Measurements from ENCODE around the gene CLCN3.
"Not testable (repeated sequence)": the region's sequence is repeated elsewhere in the genome, so short reads cannot be mapped to it uniquely, and the experiment has no call there.

The CLCN3 gene

DNA sequence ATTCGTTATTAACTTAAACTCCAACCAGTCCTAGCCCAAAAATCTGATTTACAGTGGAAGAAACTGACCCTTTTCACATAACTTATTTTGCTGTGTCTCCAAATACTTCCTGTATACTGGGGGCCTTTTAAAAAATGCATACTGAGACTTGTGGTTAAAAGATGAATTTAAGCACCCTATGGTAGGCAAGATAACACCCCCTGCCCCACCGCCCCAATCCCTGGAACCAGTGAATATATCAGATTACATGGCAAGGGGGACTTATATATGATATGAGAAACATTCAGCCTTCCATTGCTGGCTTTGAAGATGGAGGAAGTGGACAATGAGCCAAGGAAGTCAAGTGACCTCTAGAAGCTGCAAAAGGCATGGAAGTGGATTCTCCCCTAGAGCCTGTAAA is 3.1 kb upstream of the CLCN3 start:
- DNase-seq (ENCODE audit: low read depth in 2 of 2) = no peak

DNA sequence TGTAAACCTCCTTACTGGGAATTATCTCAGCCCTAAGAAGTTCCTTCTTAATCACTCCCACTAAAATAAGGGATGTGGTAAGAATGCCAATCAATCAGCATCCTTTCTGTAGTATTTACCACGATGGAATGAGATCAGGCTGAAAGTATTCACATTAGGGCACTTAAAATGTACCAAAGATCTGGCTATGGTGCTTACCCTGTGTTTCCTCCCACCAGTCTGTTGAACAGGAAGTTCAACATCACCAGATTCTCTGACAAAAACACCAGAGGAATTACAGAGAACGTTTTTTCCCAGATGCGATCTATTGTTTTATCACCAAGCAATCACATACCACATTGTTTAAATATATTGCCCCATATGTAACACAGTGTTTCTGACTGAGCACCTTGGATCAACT is 2.1 kb upstream of the CLCN3 start:
- no peak for DNase-seq (ENCODE audit: low read depth in 2 of 2)

DNA sequence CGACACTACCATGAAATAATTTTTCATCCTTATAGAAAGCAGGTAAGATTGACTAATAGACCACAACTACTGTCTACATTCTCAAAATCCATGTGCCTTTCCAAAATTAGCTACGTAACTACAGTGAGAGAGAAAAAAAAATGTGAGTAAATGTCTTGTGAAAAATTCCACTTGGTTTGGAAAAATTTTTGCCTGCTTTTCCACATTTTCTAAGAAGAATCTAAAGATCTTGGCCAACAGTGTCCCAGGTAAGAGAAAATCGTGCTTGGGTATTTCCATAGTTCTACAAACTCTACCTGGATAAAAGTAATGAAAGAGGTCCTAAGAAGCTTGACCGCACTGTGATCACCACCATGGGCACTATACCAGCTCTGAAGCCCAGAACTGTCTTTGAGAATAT is 1.4 kb upstream of the CLCN3 start:
- no peak for DNase-seq (ENCODE audit: low read depth in 2 of 2)

DNA sequence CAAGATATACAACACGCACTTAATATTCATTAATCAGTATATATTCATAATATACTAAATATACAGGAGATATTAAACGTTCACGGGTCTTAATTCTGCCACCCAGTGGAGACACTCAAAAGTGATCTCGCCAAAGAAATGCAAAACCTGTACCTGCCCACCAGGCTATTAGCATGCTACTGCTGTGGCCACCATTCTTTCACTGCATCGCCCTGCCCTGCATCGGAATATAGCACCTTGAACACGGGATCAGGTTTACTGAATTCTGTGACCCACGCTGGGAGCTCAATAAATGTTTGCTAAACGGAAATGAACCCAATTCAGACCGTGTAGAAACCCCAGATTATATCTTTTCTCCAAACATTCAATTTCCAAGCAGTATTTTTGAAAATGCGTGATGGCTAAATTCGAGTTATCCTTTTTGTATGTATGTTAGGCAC is 840 bp upstream of the CLCN3 start:
- DNase-seq (ENCODE audit: low read depth in 2 of 2) = no peak

DNA sequence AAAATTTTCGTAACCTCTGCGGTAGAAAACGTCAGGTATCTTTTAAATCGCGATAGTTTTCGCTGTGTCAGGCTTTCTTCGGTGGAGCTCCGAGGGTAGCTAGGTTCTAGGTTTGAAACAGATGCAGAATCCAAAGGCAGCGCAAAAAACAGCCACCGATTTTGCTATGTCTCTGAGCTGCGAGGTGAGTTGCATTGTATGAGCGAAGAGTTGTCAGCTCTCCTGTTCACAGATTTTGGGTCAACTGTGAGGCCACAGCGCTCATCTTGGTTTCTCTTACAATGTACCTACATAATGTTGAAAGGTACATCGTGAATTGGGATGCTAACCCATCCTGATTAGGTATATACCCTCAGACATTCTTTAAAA is 486 bp downstream of the CLCN3 start:
- no peak for DNase-seq (ENCODE audit: low read depth in 2 of 2)

DNA sequence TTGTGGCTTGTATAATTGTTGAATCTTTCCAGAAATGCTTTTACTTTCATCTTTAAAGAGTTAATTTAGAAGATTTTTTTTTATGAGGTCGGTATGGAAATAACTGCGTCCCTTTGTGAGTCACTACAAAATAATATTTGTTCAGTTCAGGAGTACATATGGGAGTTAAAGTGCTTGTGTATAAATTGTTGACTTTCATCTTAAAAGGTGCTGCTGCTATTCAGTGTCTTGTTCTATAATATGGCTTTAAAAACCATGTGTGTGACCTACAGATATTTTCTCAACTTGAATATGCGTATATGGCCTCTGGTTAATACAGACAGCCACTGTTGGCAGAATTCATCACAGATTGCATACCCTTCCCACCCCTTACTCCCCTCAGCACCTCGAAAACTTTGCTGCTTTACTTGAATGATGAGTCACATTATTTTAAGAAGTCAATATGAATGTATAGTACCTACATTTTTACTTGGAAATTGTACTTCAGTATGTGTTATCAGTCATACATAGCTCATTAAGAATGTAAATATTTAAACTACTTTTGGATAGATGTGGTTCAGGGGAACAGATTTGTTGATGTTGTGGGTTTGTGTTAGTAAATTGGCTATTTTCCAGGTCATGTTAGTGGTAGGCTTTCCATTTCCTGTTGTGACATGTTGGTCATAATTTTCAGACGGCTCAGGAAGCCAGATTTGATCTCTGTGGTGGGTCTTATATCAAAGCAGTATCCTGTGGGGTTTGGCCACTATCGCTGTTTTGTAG is 1.5 kb downstream of the CLCN3 start:
- no peak for DNase-seq (ENCODE audit: low read depth in 2 of 2)

DNA sequence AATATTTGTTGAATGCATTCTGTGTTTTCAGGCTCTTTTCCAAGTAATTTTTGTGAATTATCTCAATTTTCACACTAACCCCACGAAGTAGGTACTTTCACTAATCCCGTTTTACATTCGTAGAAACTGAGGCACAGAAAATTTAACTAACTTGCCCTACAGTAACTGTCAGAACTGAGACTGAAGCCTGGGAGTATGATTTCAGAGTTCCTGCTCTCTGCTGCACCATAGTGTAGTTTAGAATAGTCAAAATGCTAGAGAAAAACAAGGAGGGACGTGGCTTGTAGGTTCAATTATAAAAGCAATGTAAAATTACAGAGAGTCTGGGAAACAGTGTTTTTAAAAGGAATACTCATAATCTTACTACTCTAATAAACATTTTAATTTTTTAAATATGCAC is 2.2 kb downstream of the CLCN3 start:
- no peak for DNase-seq (ENCODE audit: low read depth in 2 of 2)

DNA sequence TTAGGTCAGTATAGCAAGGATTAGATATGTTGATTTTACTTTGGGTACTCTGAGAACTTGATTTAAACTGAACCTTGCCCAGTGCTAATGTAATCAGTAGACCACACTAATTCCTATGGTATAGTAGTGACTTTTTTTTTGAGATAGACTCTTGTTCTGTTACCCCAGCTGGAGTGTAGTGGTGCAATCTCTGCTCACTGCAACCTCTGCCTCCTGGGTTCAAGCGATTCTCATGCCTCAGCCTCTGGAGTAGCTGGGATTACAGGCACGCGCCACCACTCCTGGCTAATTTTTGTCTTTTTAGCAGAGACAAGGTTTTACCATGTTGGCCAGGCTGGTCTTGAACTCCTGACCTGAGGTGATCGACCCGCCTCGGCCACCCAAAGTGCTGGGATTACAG is 3.6 kb downstream of the CLCN3 start:
- not testable (repeated sequence) for DNase-seq (ENCODE audit: low read depth in 2 of 2)

DNA sequence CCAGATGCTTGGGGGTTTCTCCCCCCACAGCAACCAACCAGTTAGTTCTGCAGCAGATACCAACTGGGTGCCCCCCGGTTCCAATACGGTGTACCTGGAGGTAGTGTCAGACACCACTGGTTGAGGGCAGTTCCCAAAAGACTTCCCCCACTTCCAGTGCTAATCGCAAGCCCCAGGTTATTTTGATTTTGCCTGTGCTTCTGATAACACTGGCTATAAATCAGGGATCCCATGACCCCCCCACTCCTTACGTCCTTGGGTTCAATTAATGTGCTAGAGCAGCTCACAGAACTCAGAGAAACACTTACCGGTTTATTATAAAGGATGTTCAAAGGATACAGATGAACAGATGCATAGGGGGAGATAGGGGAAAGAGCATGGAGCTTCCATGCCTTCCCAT is 5.5 kb downstream of the CLCN3 start:
- no peak for DNase-seq (ENCODE audit: low read depth in 2 of 2)

DNA sequence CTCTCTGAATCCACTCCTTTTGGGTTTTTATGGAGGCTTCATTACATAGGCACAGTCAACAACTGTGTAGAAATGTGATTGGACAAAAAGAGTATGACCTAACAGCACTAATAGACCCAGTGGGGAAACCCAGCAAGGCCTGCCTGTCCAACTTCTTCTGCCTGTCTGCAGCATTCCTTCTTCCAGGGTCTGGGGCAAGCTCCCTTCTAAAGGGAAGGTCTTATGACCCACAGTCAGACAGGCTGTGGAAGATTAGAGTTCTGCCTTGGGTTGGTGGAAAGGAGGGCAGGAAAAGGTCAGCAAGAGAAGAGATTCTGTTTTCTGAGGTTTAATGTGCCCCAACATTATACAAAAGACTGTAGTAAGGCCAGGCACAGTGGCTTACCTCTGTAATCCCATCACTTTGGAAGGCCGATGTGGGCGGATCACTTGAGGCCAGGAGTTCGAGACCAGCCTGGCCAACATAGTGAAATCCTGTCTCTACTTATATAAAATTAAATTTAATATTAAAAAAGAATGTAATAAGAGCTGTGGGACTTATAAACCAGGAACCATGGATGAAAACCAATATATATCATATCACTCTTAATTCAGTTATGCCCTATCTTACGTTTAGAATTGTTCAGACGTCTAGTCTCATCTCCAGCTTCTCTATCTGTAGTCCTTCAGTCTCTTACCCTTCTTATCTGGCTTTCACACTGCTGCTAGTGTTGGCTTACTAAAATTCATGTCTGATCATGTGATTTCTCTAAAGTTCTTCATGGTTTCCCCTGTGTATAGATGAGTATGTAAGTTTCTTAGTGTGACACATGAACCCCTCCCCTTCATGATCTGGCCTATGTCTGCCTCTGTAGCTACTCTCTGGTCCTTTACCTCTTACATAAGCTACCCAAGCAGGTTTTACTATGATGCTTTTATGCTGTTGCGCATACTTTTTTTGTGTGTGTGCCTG is 6.2 kb downstream of the CLCN3 start:
- DNase-seq (ENCODE audit: low read depth in 2 of 2) = no peak

DNA sequence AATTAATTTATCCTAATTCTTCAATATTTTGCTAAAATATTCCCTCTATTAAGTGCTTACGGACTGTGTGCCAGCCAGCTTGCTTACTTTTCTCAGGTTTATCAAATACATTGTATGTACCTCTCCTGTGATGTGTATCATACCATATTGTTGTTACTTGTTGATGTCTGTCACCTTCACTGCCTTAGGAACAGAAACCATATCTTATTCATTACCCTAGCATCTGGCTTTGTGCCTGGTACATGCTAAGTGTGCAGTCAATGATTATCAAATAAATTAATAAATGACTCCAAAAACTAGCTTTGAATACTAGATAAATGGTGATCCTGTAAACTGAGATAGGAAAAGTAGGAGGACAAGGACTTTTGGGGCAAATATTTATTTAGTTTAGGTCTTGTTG is 6.9 kb downstream of the CLCN3 start:
- DNase-seq (ENCODE audit: low read depth in 2 of 2) = no peak

DNA sequence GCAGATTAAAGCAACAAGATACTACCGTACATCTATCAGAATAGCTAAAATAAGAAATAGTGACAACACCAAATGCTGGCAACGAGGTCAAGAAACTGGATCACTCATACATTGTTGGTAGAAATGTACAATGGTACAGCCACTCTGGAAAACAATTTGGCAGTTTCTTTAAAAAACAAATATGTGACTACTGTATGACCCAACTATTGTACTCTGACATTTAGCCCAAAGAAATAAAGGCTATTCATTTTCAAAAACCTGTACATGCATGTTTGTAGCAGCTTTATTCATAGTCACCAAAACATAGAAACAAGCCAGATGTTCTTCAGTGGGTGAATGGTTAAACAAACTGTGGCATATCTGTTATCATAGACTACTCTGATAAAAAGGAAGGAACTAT is 8.2 kb downstream of the CLCN3 start:
- DNase-seq (ENCODE audit: low read depth in 2 of 2) = no peak

DNA sequence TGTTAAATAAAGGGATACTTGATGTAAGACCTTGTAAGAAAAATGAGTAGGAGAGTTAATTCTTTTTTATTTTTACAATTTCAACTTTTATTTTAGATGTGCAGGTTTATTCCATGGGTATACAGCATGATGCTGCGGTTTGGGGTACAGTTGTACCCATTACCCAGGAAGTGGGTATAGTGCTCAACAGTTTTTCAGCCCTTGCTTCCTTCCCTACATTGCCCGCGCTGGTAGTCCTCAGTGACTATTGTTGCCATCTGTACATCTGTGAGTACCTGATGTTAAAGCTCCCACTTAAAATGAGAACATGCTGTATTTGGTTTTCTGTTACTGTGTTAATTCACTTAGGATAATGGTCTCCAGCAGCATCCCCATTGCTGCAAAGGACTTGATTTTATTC is 9.7 kb downstream of the CLCN3 start:
- no peak for DNase-seq (ENCODE audit: low read depth in 2 of 2)

DNA sequence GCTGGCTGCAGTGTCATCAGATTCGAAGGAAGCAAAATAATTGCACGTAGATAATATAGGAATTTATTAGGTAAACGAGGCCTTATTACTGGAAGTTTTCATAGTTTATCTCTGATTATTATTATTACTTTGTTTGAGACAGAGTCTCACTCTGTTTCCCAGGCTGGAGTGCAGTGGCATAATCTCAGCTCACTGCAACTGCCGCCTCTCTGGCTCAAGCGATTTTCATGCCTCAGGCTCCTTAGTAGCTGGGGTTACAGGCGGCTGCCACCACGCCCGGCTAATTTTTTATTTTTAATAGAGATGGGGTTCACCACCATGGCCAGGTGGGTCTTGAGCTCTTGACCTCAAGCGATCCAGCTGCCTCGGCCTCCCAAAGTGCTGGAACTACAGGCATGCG is 12.5 kb downstream of the CLCN3 start:
- DNase-seq (ENCODE audit: low read depth in 2 of 2) = no peak

DNA sequence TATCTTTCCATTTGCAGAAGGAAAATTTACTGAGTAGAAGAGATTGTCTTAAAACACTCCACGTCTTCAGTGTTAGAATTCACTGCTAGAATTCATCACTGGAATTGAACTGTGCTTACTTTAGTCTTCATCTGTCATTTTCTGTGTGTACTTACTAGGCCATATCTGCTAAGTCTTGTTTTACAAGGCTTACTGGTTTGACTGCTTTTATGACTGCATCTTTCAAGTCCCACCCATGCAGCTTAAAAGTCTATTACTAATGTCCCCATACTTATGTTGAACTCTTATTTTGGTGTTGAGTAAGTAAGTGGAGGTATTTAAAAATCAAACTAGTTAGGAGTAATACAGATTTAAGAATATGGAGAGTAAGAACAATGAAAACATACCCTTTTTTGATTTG is 14.6 kb downstream of the CLCN3 start:
- no peak for DNase-seq (ENCODE audit: low read depth in 2 of 2)

DNA sequence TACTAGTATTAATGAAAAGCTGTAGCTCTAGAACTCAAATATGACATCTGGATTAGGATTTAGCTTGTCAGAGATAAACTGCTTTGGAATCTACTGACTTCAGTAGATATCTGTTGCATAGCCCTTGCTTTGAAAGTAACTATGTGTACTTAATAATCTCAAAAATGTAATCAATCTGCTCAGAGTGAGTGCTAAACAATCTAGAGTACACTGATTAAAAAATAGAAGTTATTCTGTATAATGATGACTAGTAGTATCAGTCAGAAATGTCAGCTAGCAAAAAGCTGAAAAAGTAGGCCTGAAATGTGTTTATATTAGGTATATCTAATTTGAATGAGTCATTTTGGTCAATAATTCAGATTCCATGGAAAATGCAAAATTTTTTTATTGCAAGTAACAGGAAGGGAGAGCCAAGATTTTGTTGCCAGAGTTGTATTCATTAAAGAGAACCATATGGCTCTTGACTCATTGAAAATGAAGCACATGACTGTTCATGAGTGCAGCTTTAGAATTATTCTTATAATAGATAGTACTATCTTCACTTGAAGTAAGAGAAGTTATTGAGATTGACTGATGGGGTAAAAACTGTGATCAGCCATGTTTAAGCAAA is 20.0 kb downstream of the CLCN3 start:
- no peak for DNase-seq (ENCODE audit: low read depth in 2 of 2)

DNA sequence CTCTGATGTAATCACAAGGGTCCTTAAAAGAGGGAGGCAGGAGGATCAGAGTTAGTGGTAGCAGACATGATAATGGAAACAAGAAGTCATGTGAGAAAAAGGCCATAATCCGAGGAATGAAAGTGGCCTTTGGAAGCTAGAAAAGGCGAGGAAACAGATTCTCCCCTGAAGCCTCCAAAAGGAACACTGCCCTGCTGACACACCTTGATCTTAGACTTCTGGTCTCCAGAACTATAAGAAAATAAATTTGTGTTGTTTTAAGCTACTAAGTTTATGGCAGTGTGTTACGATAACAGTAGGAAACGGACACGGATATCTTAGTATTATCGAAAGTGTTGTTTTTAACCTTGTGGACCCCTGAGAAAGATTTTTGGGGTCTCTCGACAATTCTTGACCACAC is 24.4 kb downstream of the CLCN3 start:
- DNase-seq (ENCODE audit: low read depth in 2 of 2) = no peak

DNA sequence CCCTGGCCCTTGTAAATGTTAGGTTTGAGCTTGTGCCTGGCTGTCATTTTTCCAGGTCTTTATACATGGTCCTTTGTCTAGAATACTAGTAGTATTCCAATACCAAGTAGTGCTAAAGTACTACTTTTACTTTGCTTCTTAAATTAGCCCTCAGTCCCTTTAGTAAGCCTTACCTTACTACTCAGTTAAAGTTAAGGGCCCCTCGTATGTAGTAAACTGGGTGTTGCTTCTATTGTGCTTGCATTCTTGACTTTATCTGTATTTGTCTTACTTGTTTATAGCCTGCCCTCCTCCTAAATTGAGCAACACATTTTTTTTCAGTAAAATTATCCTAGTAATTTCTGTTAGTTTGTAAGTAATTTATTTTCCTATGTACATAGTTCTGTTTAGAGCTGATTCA is 25.2 kb downstream of the CLCN3 start:
- DNase-seq (ENCODE audit: low read depth in 2 of 2) = no peak

DNA sequence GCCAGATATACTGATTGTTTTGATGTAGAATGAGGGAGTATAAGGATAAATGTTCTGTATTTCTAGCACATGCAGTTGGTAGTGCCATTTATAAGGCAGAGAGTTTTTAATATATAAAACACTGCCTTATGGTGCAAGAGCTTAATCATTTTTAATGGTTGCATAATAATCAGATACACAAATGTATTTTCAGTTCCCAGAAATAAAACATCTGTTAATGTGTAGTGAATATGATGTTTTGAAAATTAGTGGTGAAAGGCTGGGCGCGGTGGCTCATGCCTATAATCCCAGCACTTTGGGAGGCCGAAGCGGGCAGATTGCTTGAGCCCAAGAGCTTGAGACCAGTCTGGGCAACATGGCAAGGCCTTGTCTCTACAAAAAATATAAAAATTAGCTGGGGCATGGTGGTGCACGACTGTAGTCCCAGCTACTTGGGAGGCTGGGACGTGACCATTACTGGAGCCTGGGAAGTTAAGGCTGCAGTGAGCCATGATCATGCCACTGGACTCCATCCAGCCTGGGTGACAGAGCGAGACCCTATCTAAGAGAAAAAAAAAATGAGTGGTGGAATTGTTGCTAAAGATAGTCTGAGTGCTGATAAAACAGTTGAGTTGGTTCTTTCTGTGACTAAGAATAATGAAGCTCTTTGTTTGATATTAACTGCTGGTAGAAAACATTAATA is 29.3 kb downstream of the CLCN3 start:
- no peak for DNase-seq (ENCODE audit: low read depth in 2 of 2)

DNA sequence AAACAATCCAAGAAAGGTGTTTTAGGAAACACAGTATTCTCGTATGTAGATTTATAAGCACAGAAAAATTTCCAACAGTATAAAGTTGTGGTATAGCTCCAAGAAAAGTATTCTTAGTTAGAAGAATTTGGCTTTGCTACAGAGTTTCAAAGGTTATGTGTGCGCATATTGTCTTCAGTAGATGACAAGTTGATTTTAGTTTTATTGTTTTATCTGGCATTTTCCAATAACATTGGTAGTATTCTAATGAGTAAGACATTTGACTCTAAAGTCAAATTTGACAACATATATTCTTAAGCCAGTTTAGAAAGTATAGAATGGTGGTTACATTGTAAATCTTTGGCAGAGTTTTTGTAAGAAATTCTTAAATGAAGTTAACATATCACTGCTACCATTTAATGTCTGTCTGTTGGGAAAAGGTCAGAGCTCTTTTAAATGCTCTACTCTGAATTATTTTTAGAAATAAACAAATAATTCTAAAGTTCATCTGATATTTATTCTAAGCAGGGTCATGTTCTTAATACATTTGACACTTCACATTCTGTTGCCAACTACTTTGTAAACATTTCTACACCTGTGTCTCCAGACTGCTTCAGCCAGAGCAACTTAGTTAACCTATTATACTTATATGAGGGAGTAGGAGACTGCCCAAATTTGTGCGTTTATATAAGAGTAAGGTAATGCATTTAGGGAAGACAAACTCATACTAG is 30.0 kb downstream of the CLCN3 start:
- no peak for DNase-seq (ENCODE audit: low read depth in 2 of 2)

DNA sequence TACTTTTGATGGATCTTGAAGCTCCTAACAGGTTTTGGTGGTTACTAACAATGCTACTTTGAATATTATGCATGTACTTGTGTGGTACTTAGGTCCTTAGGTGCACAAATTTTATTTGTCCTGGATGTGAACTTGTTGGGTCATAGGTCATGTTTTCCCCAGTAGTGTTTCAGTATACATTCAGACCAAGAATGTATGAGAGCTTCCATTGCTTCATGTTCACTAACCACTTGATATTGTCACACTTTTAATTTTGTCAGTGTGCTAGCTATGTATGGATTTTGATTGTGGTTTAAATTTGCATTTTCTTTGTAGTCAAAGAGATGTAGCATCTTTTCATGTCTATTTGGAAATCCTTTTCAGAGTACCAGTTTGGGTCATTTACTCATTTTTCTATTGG is 32.2 kb downstream of the CLCN3 start:
- DNase-seq (ENCODE audit: low read depth in 2 of 2) = no peak

DNA sequence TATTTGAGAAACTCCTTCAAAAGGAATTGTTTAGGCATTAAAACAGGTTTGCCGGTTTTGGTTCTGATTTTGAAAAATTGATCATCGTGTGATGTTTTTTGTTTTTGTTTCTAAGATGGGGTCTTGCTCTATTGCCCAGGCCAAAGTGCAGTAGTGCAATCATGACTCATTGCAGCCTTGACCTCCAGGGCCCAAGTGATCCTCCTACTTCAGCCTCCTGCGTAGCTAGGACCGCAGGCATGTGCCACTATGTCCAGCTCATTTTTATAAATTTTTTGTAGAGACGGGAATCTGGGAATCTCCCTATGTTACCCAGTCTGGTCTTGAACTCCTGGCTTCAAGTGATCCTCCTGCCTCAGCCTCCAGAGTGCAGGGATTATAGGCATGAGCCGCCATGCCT is 35.0 kb downstream of the CLCN3 start:
- DNase-seq (ENCODE audit: low read depth in 2 of 2) = no peak

All from stimulated activated CD8-positive, alpha-beta memory T cell treated with anti-CD3 and anti-CD28 coated beads, Interleukin-15, amount 100 ng/mL, for 4 hours (primary cell).